ENCODE results near the gene ATP4B. TPM values are rescaled to one million over a fixed set of nuclear protein-coding genes. Genes with fewer than 3 reads are reported as not detected.
A peak's percentile ranks its signal among the peaks of the same experiment; 100 is the strongest.

Gene ATP4B
- polyA plus RNA-seq, 1 donor (not counting 4 experiments of a cell fraction or from before 2014, with no cell fraction given) = not detected

DNA sequence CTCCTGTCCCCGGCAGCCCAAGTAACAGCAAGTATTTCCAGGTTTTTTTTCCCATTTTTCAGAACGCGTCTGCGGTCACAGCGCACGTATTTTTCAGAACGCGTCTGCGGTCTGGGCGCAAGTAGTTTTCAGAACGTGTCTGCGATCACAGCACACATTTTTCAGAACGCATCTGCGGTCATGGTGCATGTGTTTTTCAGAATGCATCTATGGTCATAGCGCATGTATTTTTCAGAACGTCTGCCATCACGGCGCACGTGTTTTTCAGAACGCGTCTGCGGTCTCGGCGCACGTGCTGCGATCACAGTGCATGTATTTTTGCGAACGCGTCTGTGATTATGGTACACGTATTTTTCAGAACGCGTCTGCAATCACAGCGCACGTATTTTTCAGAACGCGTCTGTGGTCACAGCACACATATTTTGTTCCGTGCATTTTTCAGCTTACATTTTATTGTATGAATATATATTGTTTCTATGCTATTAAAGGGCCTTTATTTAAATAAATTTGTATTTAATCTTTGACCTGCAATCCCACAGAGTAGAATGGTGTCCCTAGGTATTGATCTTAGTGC, 19.7 kb downstream of the ATP4B start:
- FAIRE-seq = peak; percentile 13
- Histone ChIP-seq H4K20me1 (ENCODE audit: control insufficient read depth, extremely low read depth, insufficient read depth, low read length) (no peaks in the 10 kb centered on the region), H3K4me1 (ENCODE audit: control insufficient read depth, extremely low read depth, insufficient read depth, low read length) (no peaks in the 10 kb centered on the region), H3K4me2 (ENCODE audit: control insufficient read depth, extremely low read depth, insufficient read depth, low read depth, low read length) (no peak overlapping the region), H3K9ac (ENCODE audit: control insufficient read depth, extremely low read depth, insufficient read depth, low read length) (no peak overlapping the region), H3K36me3 (ENCODE audit: control insufficient read depth in 2 of 2, extremely low read depth in 1 of 2, insufficient read depth in 2 of 2, low read length in 2 of 2) (peaks cover 48 to 64% of the 10 kb centered on the region in 2 experiments), H2AFZ (ENCODE audit: control insufficient read depth, low read length) (no peak overlapping the region), H3K9me3 (ENCODE audit: control insufficient read depth, low read depth, low read length) (no peaks in the 10 kb centered on the region), H3K79me2 (ENCODE audit: control insufficient read depth, insufficient read depth, low read length) (no peaks in the 10 kb centered on the region), H3K9me1 (ENCODE audit: control insufficient read depth, extremely low read depth, insufficient read depth, low read length) (no peaks in the 10 kb centered on the region), H3K27me3 (ENCODE audit: control insufficient read depth, extremely low read depth, insufficient read depth, low read length) (no peaks in the 10 kb centered on the region), H3K4me3 (ENCODE audit: control insufficient read depth in 2 of 3, extremely low read depth in 1 of 3, insufficient read depth in 2 of 3, low read depth in 1 of 3, low read length in 3 of 3) (no peak overlapping the region), H3K27ac (ENCODE audit: control insufficient read depth, insufficient read depth, low read length) (no peak overlapping the region)
- no peak for DNase-seq (ENCODE audit: low read depth, low spot score)
- TF ChIP-seq CTCF (optimal IDR thresholded peaks at IDR 0.05 in 1 of 3, IDR thresholded peaks at IDR 0.05 in 1 of 3, conservative IDR thresholded peaks at IDR 0.05 in 1 of 3; ENCODE audit: extremely low read depth in 1 of 3, insufficient read depth in 2 of 3, low read length in 3 of 3) = no peak
- no peak for TF ChIP-seq EZH2 (IDR thresholded peaks at IDR 0.05; ENCODE audit: low read length)
- dilution Hi-C loops (cut with MboI; ENCODE audit: extremely low pct_ligation_motif_present, low sequenced_read_pairs) = no loop called here

GRCh38 chr13:113637262-113638160, 20.5 kb downstream of the ATP4B start:
- DNase-seq (ENCODE audit: low read depth, low spot score) (no peak), FAIRE-seq (no peak)
- dilution Hi-C loops (cut with MboI; ENCODE audit: extremely low pct_ligation_motif_present, low sequenced_read_pairs) = no loop called here
- H3K9ac ChIP-seq (ENCODE audit: control insufficient read depth, extremely low read depth, insufficient read depth, low read length) = no peak overlapping the region
- no peaks in the 10 kb centered on the region for H3K79me2 ChIP-seq (ENCODE audit: control insufficient read depth, insufficient read depth, low read length)
- H3K27ac ChIP-seq (ENCODE audit: control insufficient read depth, insufficient read depth, low read length) = no peak overlapping the region
- H3K4me2 ChIP-seq (ENCODE audit: control insufficient read depth, extremely low read depth, insufficient read depth, low read depth, low read length) = no peak overlapping the region
- no peak overlapping the region for H3K4me3 ChIP-seq (ENCODE audit: control insufficient read depth in 2 of 3, extremely low read depth in 1 of 3, insufficient read depth in 2 of 3, low read depth in 1 of 3, low read length in 3 of 3)
- H3K9me1 ChIP-seq (ENCODE audit: control insufficient read depth, extremely low read depth, insufficient read depth, low read length) = no peaks in the 10 kb centered on the region
- H4K20me1 ChIP-seq (ENCODE audit: control insufficient read depth, extremely low read depth, insufficient read depth, low read length) = no peaks in the 10 kb centered on the region
- H3K4me1 ChIP-seq (ENCODE audit: control insufficient read depth, extremely low read depth, insufficient read depth, low read length) = no peaks in the 10 kb centered on the region
- H2AFZ ChIP-seq (ENCODE audit: control insufficient read depth, low read length) = no peak overlapping the region
- H3K27me3 ChIP-seq (ENCODE audit: control insufficient read depth, extremely low read depth, insufficient read depth, low read length) = no peaks in the 10 kb centered on the region
- no peaks in the 10 kb centered on the region for H3K9me3 ChIP-seq (ENCODE audit: control insufficient read depth, low read depth, low read length)
- peaks cover 50 to 68% of the 10 kb centered on the region in 2 experiments for H3K36me3 ChIP-seq (ENCODE audit: control insufficient read depth in 2 of 2, extremely low read depth in 1 of 2, insufficient read depth in 2 of 2, low read length in 2 of 2)
- no peak for TF ChIP-seq CTCF (optimal IDR thresholded peaks at IDR 0.05 in 1 of 3, IDR thresholded peaks at IDR 0.05 in 1 of 3, conservative IDR thresholded peaks at IDR 0.05 in 1 of 3; ENCODE audit: extremely low read depth in 1 of 3, insufficient read depth in 2 of 3, low read length in 3 of 3)
- TF ChIP-seq EZH2 (IDR thresholded peaks at IDR 0.05; ENCODE audit: low read length) = no peak

Measured in keratinocyte (primary cell).